Measurements from ENCODE around the gene FIGN.

Gene FIGN

GRCh38 chr2:163611557-163611906, 124.3 kb downstream of the FIGN start:
- no peak overlapping the region for H3K14ac ChIP-seq (ENCODE audit: low read length)
- H3K27me3 ChIP-seq (ENCODE audit: insufficient read depth, low read length), result no peaks in the 10 kb centered on the region
- no peak overlapping the region for H3K23ac ChIP-seq (ENCODE audit: low read length)
- no peak overlapping the region for H2AFZ ChIP-seq (ENCODE audit: insufficient read depth, low read length, poor library complexity)
- no peak overlapping the region for H3K27ac ChIP-seq (ENCODE audit: low read depth, low read length)
- WGBS (ENCODE audit: extremely low coverage, insufficient coverage, insufficient read length), result no CpG with 5 or more reads among the region's 8 CpGs
- no peak overlapping the region for H2AK5ac ChIP-seq (ENCODE audit: low read length)
- no peak overlapping the region for H3K4ac ChIP-seq (ENCODE audit: low read depth, low read length)
- H3K18ac ChIP-seq (ENCODE audit: low read length), result no peak overlapping the region
- no peak for DNase-seq
- H4K8ac ChIP-seq (ENCODE audit: low read depth, low read length), result no peak overlapping the region
- peaks cover 17 to 21% of the 10 kb centered on the region in 2 experiments for H3K36me3 ChIP-seq (ENCODE audit: control insufficient read depth in 1 of 2, insufficient read depth in 2 of 2, low read length in 2 of 2)
- H3K9ac ChIP-seq (ENCODE audit: low read length), result no peak overlapping the region
- no peak overlapping the region for H3K4me2 ChIP-seq (ENCODE audit: low read length)
- no peak overlapping the region for H2BK120ac ChIP-seq (ENCODE audit: insufficient read depth, low read length, poor library complexity)
- no peaks in the 10 kb centered on the region for H3K79me1 ChIP-seq (ENCODE audit: low read length)
- no peak overlapping the region for H4K12ac ChIP-seq (ENCODE audit: low read depth, low read length)
- no peak overlapping the region for H2BK12ac ChIP-seq (ENCODE audit: low read length)
- H3K4me3 ChIP-seq (ENCODE audit: low read depth, low read length), result no peak overlapping the region
- peaks cover 2% of the 10 kb centered on the region for H3K9me3 ChIP-seq (ENCODE audit: insufficient read depth, low read depth, low read length)
- H3K79me2 ChIP-seq (ENCODE audit: control insufficient read depth, insufficient read depth, low read length, poor library complexity), result no peaks in the 10 kb centered on the region
- H2BK5ac ChIP-seq (ENCODE audit: low read depth, low read length, poor library complexity), result no peak overlapping the region
- H3K4me1 ChIP-seq (ENCODE audit: control insufficient read depth in 1 of 2, insufficient read depth in 2 of 2, low read length in 2 of 2), result no peaks in the 10 kb centered on the region
- H4K91ac ChIP-seq (ENCODE audit: low read depth, low read length), result no peak overlapping the region

- H3K79me2 ChIP-seq (ENCODE audit: control insufficient read depth, insufficient read depth, low read length, poor library complexity), result no peaks in the 10 kb centered on the region
- no CpG with 5 or more reads among the region's 13 CpGs for WGBS (ENCODE audit: extremely low coverage, insufficient coverage, insufficient read length)
Measured at GRCh38 chr2:163610817-163611556, 124.8 kb downstream of the FIGN start.

GRCh38 chr2:163607630-163608029, 128.2 kb downstream of the FIGN start:
- Histone ChIP-seq H3K4ac (ENCODE audit: low read depth, low read length) (no peak overlapping the region), H3K36me3 (ENCODE audit: control insufficient read depth in 1 of 2, insufficient read depth in 2 of 2, low read length in 2 of 2) (peaks cover 17 to 21% of the 10 kb centered on the region in 2 experiments), H3K27ac (ENCODE audit: low read depth, low read length) (no peak overlapping the region), H3K18ac (ENCODE audit: low read length) (no peak overlapping the region), H3K4me1 (ENCODE audit: control insufficient read depth in 1 of 2, insufficient read depth in 2 of 2, low read length in 2 of 2) (no peaks in the 10 kb centered on the region), H2BK12ac (ENCODE audit: low read length) (no peak overlapping the region), H2BK5ac (ENCODE audit: low read depth, low read length, poor library complexity) (no peak overlapping the region), H3K9me3 (ENCODE audit: insufficient read depth, low read depth, low read length) (peaks cover 2% of the 10 kb centered on the region), H3K4me2 (ENCODE audit: low read length) (no peak overlapping the region), H4K91ac (ENCODE audit: low read depth, low read length) (no peak overlapping the region), H3K23ac (ENCODE audit: low read length) (no peak overlapping the region), H4K12ac (ENCODE audit: low read depth, low read length) (no peak overlapping the region), H2AFZ (ENCODE audit: insufficient read depth, low read length, poor library complexity) (no peak overlapping the region), H3K4me3 (ENCODE audit: low read depth, low read length) (no peak overlapping the region), H3K9ac (ENCODE audit: low read length) (no peak overlapping the region), H4K8ac (ENCODE audit: low read depth, low read length) (no peak overlapping the region), H2AK5ac (ENCODE audit: low read length) (no peak overlapping the region), H3K14ac (ENCODE audit: low read length) (no peak overlapping the region), H3K79me2 (ENCODE audit: control insufficient read depth, insufficient read depth, low read length, poor library complexity) (no peaks in the 10 kb centered on the region), H3K79me1 (ENCODE audit: low read length) (no peaks in the 10 kb centered on the region), H3K27me3 (ENCODE audit: insufficient read depth, low read length) (no peaks in the 10 kb centered on the region), H2BK120ac (ENCODE audit: insufficient read depth, low read length, poor library complexity) (no peak overlapping the region)
- no peak for DNase-seq

More at GRCh38 chr2:163610817-163611556, 124.8 kb downstream of the FIGN start:
- Histone ChIP-seq H4K12ac (ENCODE audit: low read depth, low read length) (no peak overlapping the region), H3K4me3 (ENCODE audit: low read depth, low read length) (no peak overlapping the region), H3K18ac (ENCODE audit: low read length) (no peak overlapping the region), H4K8ac (ENCODE audit: low read depth, low read length) (no peak overlapping the region), H2BK5ac (ENCODE audit: low read depth, low read length, poor library complexity) (no peak overlapping the region), H3K4me1 (ENCODE audit: control insufficient read depth in 1 of 2, insufficient read depth in 2 of 2, low read length in 2 of 2) (no peaks in the 10 kb centered on the region), H2AFZ (ENCODE audit: insufficient read depth, low read length, poor library complexity) (no peak overlapping the region), H3K36me3 (ENCODE audit: control insufficient read depth in 1 of 2, insufficient read depth in 2 of 2, low read length in 2 of 2) (peaks cover 17 to 21% of the 10 kb centered on the region in 2 experiments), H3K4me2 (ENCODE audit: low read length) (no peak overlapping the region), H2AK5ac (ENCODE audit: low read length) (no peak overlapping the region), H3K4ac (ENCODE audit: low read depth, low read length) (no peak overlapping the region), H2BK12ac (ENCODE audit: low read length) (no peak overlapping the region), H3K27ac (ENCODE audit: low read depth, low read length) (no peak overlapping the region), H3K9ac (ENCODE audit: low read length) (no peak overlapping the region), H4K91ac (ENCODE audit: low read depth, low read length) (no peak overlapping the region), H3K14ac (ENCODE audit: low read length) (no peak overlapping the region), H2BK120ac (ENCODE audit: insufficient read depth, low read length, poor library complexity) (no peak overlapping the region), H3K23ac (ENCODE audit: low read length) (no peak overlapping the region), H3K9me3 (ENCODE audit: insufficient read depth, low read depth, low read length) (peaks cover 2% of the 10 kb centered on the region), H3K79me1 (ENCODE audit: low read length) (no peaks in the 10 kb centered on the region), H3K27me3 (ENCODE audit: insufficient read depth, low read length) (no peaks in the 10 kb centered on the region)
- DNase-seq, result peak; percentile 6 to 26

GRCh38 chr2:163606878-163607277, 128.9 kb downstream of the FIGN start:
- peaks cover 2% of the 10 kb centered on the region for H3K9me3 ChIP-seq (ENCODE audit: insufficient read depth, low read depth, low read length)
- H3K4me2 ChIP-seq (ENCODE audit: low read length), result no peak overlapping the region
- no peak overlapping the region for H2AFZ ChIP-seq (ENCODE audit: insufficient read depth, low read length, poor library complexity)
- no peaks in the 10 kb centered on the region for H3K79me1 ChIP-seq (ENCODE audit: low read length)
- H3K79me2 ChIP-seq (ENCODE audit: control insufficient read depth, insufficient read depth, low read length, poor library complexity), result no peaks in the 10 kb centered on the region
- no peak overlapping the region for H2BK120ac ChIP-seq (ENCODE audit: insufficient read depth, low read length, poor library complexity)
- H2AK5ac ChIP-seq (ENCODE audit: low read length), result no peak overlapping the region
- H3K4ac ChIP-seq (ENCODE audit: low read depth, low read length), result no peak overlapping the region
- no peak overlapping the region for H3K18ac ChIP-seq (ENCODE audit: low read length)
- no peak overlapping the region for H4K8ac ChIP-seq (ENCODE audit: low read depth, low read length)
- H2BK12ac ChIP-seq (ENCODE audit: low read length), result no peak overlapping the region
- H3K14ac ChIP-seq (ENCODE audit: low read length), result no peak overlapping the region
- H3K27me3 ChIP-seq (ENCODE audit: insufficient read depth, low read length), result no peaks in the 10 kb centered on the region
- H3K4me3 ChIP-seq (ENCODE audit: low read depth, low read length), result no peak overlapping the region
- no peak overlapping the region for H3K27ac ChIP-seq (ENCODE audit: low read depth, low read length)
- H3K9ac ChIP-seq (ENCODE audit: low read length), result no peak overlapping the region
- H4K12ac ChIP-seq (ENCODE audit: low read depth, low read length), result no peak overlapping the region
- no peak overlapping the region for H2BK5ac ChIP-seq (ENCODE audit: low read depth, low read length, poor library complexity)
- DNase-seq, result no peak
- peaks cover 17 to 21% of the 10 kb centered on the region in 2 experiments for H3K36me3 ChIP-seq (ENCODE audit: control insufficient read depth in 1 of 2, insufficient read depth in 2 of 2, low read length in 2 of 2)
- H3K4me1 ChIP-seq (ENCODE audit: control insufficient read depth in 1 of 2, insufficient read depth in 2 of 2, low read length in 2 of 2), result no peaks in the 10 kb centered on the region
- no peak overlapping the region for H3K23ac ChIP-seq (ENCODE audit: low read length)
- no peak overlapping the region for H4K91ac ChIP-seq (ENCODE audit: low read depth, low read length)
- WGBS (ENCODE audit: extremely low coverage, insufficient coverage, insufficient read length), result no CpG with 5 or more reads among the region's 3 CpGs
